Fibroblast of lung (primary cell): Measurements from ENCODE around the gene PFN3.

ENCODE experiments used
- EZH2 ChIP-seq: IDR thresholded peaks from 2 replicates; pipeline ENCODE4 v1.5.1; 2012; ENCODE audit warnings: low read length, control low read depth, mild to moderate bottlenecking; ENCODE audit errors: missing control alignments
- TF ChIP-seq, protein P1 (sequence below), 2 donors: IDR thresholded peaks in 1 of 2; conservative IDR thresholded peaks in 1 of 2; 1 replicate in 1 of 2; 2 replicates in 1 of 2; pipeline ENCODE4 v1.5.1; 2011 to 2012; ENCODE audit warnings: low read length in 2 of 2, control low read depth in 1 of 2, inconsistent platforms in 1 of 2, low read depth in 1 of 2, mild to moderate bottlenecking in 1 of 2

DNA sequence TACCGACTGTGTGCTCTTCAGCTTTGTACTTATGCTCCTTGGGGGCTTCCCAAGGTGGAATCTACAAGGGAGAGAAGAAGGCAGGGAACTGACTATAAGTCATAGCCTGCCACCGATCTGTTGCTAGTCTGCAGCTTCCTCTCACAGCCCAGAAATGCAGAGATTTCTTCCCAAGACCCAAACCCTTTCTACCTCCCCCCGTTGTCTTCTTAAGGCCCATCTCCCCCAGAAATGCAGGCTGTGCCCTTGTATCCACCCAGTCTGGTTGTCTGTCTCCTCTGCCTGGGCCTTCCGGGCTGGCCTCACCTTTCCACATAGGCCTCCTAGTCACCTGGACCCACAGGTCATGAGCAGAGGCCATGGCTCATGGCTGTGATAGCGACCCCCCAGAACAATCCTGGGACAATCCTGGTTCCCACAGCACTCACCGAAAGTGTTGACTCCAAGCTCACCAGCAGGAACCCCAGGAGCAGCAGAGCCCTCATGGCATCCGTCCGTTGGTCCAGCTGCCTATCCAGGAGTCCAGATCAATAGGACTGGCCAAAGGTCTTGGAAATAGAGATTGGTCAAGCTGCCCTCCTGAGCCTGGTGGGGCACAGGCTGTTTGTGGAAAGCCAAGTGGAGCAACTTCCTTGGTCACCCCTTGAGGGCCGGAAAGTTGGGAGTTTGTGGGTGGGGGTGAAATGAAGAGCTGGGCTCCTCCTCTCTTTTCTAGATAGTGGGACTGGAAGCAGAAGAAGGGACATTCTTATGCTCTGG is 8.8 kb upstream of the PFN3 start, which contains the start of gene F12:
- TF ChIP-seq, protein P1, sequence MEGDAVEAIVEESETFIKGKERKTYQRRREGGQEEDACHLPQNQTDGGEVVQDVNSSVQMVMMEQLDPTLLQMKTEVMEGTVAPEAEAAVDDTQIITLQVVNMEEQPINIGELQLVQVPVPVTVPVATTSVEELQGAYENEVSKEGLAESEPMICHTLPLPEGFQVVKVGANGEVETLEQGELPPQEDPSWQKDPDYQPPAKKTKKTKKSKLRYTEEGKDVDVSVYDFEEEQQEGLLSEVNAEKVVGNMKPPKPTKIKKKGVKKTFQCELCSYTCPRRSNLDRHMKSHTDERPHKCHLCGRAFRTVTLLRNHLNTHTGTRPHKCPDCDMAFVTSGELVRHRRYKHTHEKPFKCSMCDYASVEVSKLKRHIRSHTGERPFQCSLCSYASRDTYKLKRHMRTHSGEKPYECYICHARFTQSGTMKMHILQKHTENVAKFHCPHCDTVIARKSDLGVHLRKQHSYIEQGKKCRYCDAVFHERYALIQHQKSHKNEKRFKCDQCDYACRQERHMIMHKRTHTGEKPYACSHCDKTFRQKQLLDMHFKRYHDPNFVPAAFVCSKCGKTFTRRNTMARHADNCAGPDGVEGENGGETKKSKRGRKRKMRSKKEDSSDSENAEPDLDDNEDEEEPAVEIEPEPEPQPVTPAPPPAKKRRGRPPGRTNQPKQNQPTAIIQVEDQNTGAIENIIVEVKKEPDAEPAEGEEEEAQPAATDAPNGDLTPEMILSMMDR (conservative IDR thresholded peaks at IDR 0.05 in 1 of 2, IDR thresholded peaks at IDR 0.05 in 1 of 2; ENCODE audit: low read depth in 1 of 2, low read length in 2 of 2): no peak
- TF ChIP-seq EZH2: no peak
